A549 (cell line): ENCODE data around the gene BICRAL. TPM values are rescaled to one million over a fixed set of nuclear protein-coding genes. Genes with fewer than 3 reads are reported as not detected.

ENCODE experiments used
- ATAC-seq, 2 experiments: fragments of 200-7000 bp in 1 of 2; fragments of >200 bp in 1 of 2; cut with Nextera tagmentation in 1 of 2; cut with Tn5 transposase in 1 of 2; 3 replicates each; pipeline versions ENCODE4 v1.8.0 to v1.9.1; 2018 to 2020; ENCODE audit warnings: mild to moderate bottlenecking in 1 of 2, moderate library complexity in 1 of 2
- CTCF ChIA-PET: fragments of 300-600 bp; sonication (Branson Sonifier 250); formaldehyde crosslinking; extraction: SDS; loops from one replicate; lab custom pipeline; 2021; ENCODE audit warnings: antibody characterized with exemption, inconsistent platforms; lab: Yijun Ruan, JAX
- POLR2A ChIA-PET: fragments of 350-600 bp; formaldehyde crosslinking; extraction: SDS; loops from one replicate; lab custom pipeline; 2021; ENCODE audit warnings: antibody characterized with exemption, inconsistent platforms; lab: Yijun Ruan, JAX
- DNase-seq, 2 experiments: peaks; one replicate each; pipeline versions ENCODE4 v3.0.0 to v3.0.0-alpha.2; 2011 to 2016; ENCODE audit warnings: low read depth in 1 of 2, low spot score in 1 of 2
- FAIRE-seq: peaks from 2 replicates; lab custom pipeline; 2011; peaks lifted over from hg19 to GRCh38; lab: Jason Lieb, UNC
- H3K27ac ChIP-seq, 2 experiments: fragments of >200 bp; sonication (Bioruptor Twin); formaldehyde crosslinking; 3 replicates each; pipeline ENCODE4 v1.5.1; 2016 to 2017
- H3K4me1 ChIP-seq: fragments of >200 bp; sonication (Bioruptor Twin); formaldehyde crosslinking; 3 replicates; pipeline ENCODE4 v1.6.1; 2016
- H3K4me2 ChIP-seq: fragments of >200 bp; sonication (Bioruptor Twin); formaldehyde crosslinking; 3 replicates; pipeline ENCODE4 v1.6.1; 2016
- H3K4me3 ChIP-seq: fragments of >200 bp; sonication (Bioruptor Twin); formaldehyde crosslinking; 3 replicates; pipeline ENCODE4 v1.5.1; 2016
- H3K9me3 ChIP-seq: fragments of >200 bp; sonication (Bioruptor Twin); formaldehyde crosslinking; 3 replicates; pipeline ENCODE4 v1.6.1; 2016
- ATOH8 ChIP-seq: fragments of 250-450 bp; sonication (Bioruptor Pico); IDR thresholded peaks from 2 replicates; pipeline ENCODE4 v1.5.0; 2020; ENCODE audit warnings: low read depth, mild to moderate bottlenecking, moderate library complexity
- BCL3 ChIP-seq: fragments of >200 bp; sonication (Bioruptor Twin); formaldehyde crosslinking; IDR thresholded peaks from 3 replicates; pipeline ENCODE4 v1.6.1; 2016
- CTCF ChIP-seq: fragments of >200 bp; sonication (Bioruptor Twin); formaldehyde crosslinking; IDR thresholded peaks from 3 replicates; pipeline ENCODE4 v1.5.1; 2016
- E2F6 ChIP-seq: IDR thresholded peaks from 2 replicates; pipeline ENCODE4 v1.6.1; 2012; ENCODE audit warnings: low read depth, borderline replicate concordance
- GATA3 ChIP-seq: IDR thresholded peaks from 2 replicates; pipeline ENCODE4 v1.6.1; 2012; ENCODE audit warnings: borderline replicate concordance
- HOXB5 ChIP-seq: fragments of 250-450 bp; sonication (Bioruptor Pico); IDR thresholded peaks from 2 replicates; pipeline ENCODE4 v1.5.0; 2020; ENCODE audit warnings: mild to moderate bottlenecking, moderate library complexity
- JUNB ChIP-seq: fragments of >200 bp; sonication (Bioruptor Twin); formaldehyde crosslinking; IDR thresholded peaks from 2 replicates; pipeline ENCODE4 v1.6.1; 2016
- MAFK ChIP-seq: fragments of 450-650 bp; IDR thresholded peaks from 2 replicates; pipeline ENCODE4 v1.6.1; 2014; ENCODE audit not compliant: partially characterized antibody
- MAX ChIP-seq: IDR thresholded peaks from 2 replicates; pipeline ENCODE4 v1.6.1; 2012
- MYC ChIP-seq: IDR thresholded peaks from 2 replicates; pipeline ENCODE4 v1.6.1; 2012; ENCODE audit warnings: mild to moderate bottlenecking, inconsistent platforms, low read length, improper control_type of control experiment, borderline replicate concordance
- NR3C1 ChIP-seq: fragments of >200 bp; sonication (Bioruptor Twin); formaldehyde crosslinking; IDR thresholded peaks from 3 replicates; pipeline ENCODE4 v1.6.1; 2017
- PBX3 ChIP-seq: IDR thresholded peaks from 2 replicates; pipeline ENCODE4 v1.6.1; 2012
- RAD21 ChIP-seq, 2 experiments: fragments of >200 bp in 1 of 2; sonication (Bioruptor Twin) in 1 of 2; formaldehyde crosslinking in 1 of 2; IDR thresholded peaks in 1 of 2; conservative IDR thresholded peaks in 1 of 2; 2 replicates in 1 of 2; 3 replicates in 1 of 2; pipeline ENCODE4 v1.6.1; 2012 to 2018; ENCODE audit warnings: inconsistent platforms in 1 of 2
- RCOR1 ChIP-seq: fragments of 150-350 bp; IDR thresholded peaks from 2 replicates; pipeline ENCODE4 v1.6.1; 2014; ENCODE audit warnings: antibody characterized with exemption, low read length, low read depth
- REST ChIP-seq: fragments of 200-600 bp; sonication (generic); IDR thresholded peaks from 2 replicates; pipeline ENCODE4 v1.6.1; 2016; ENCODE audit warnings: antibody characterized with exemption, mild to moderate bottlenecking, moderate library complexity
- SMC3 ChIP-seq: fragments of >200 bp; sonication (Bioruptor Twin); formaldehyde crosslinking; IDR thresholded peaks from 3 replicates; pipeline ENCODE4 v1.6.1; 2018; ENCODE audit warnings: inconsistent platforms
- TFCP2L1 ChIP-seq: fragments of 250-450 bp; sonication (Bioruptor Pico); IDR thresholded peaks from 2 replicates; pipeline ENCODE4 v1.5.0; 2021; ENCODE audit warnings: mild to moderate bottlenecking
- ZC3H11A ChIP-seq: fragments of 450-650 bp; IDR thresholded peaks from 2 replicates; pipeline ENCODE4 v1.6.1; 2014; ENCODE audit warnings: antibody characterized with exemption, mild to moderate bottlenecking
- ZFP36 ChIP-seq: fragments of 450-650 bp; IDR thresholded peaks from 2 replicates; pipeline ENCODE4 v1.6.1; 2014; ENCODE audit warnings: borderline replicate concordance; ENCODE audit not compliant: partially characterized antibody
- WGBS: methylation state at CpG from one replicate; pipeline ENCODE4 v1.1.6; 2017; ENCODE audit errors: missing lambda C conversion rate; 5-methylcytosine and 5-hydroxymethylcytosine counted together
- polyA plus RNA-seq, 4 experiments: library from polyadenylated mRNA; depleted of rRNA in 3 of 4; stranded (reverse); fragments of >200 nt; fragmentation: RNase III in 1 of 4; extraction: RNeasy Plus Mini Kit Qiagen cat#74134 plus additional on column Dnase treatment in 1 of 4; gene quantifications; 2 replicates in 3 of 4; 3 replicates in 1 of 4; pipeline ENCODE4 v1.2.3, GENCODE V29; 2011 to 2017

The BICRAL gene
- polyA plus RNA-seq, 2 of the 4 experiments (the other 2 are of a cell fraction) = 3.3 to 8.6 TPM

- H3K4me2 ChIP-seq = no peak overlapping the region
- H3K4me1 ChIP-seq = no peaks in the 10 kb centered on the region
- ChIA-PET CTCF (interaction anchor here (1.7 kb wide), 1 partner anchor 14 kb away, joined by 4 read pairs; no protein-coding TSS in a partner anchor), POLR2A (no interaction called here)
- FAIRE-seq (no peak), ATAC-seq (no peak), DNase-seq (no peak)
- WGBS = 79% methylated on average over 10 of the region's 10 CpGs
- H3K9me3 ChIP-seq = no peaks in the 10 kb centered on the region
- TF ChIP-seq TFCP2L1 (CRISPR knock-in tag) (no peak), RAD21 (conservative IDR thresholded peaks at IDR 0.05 in 1 of 2, IDR thresholded peaks at IDR 0.05 in 1 of 2) (no peak), PBX3 (no peak), HOXB5 (CRISPR knock-in tag) (no peak), REST (no peak), MAFK (no peak), ATOH8 (no peak), NR3C1 (no peak), ZFP36 (no peak), E2F6 (no peak), MAX (no peak), GATA3 (no peak), MYC (no peak), RCOR1 (no peak), BCL3 (no peak), SMC3 (no peak)
- H3K4me3 ChIP-seq = no peak overlapping the region
- H3K27ac ChIP-seq = no peak overlapping the region
Observed at GRCh38 chr6:42896178-42896719, 114.4 kb downstream of the BICRAL start.

- CTCF ChIA-PET = interaction anchor here (0.9 to 1.4 kb wide), 3 partner anchors 25 to 245 kb away, joined by 3 to 5 read pairs (median 4); no protein-coding TSS in a partner anchor
- no peak for FAIRE-seq
- no peak overlapping the region for H3K4me3 ChIP-seq
Observed at GRCh38 chr6:42898891-42899361, 117.1 kb downstream of the BICRAL start.

More at GRCh38 chr6:42898891-42899361, 117.1 kb downstream of the BICRAL start:
- TF ChIP-seq ZC3H11A = no peak
- TF ChIP-seq SMC3 = peak; percentile 58; the same call in 2 of the 3 replicates
- TF ChIP-seq MYC = no peak
- TF ChIP-seq RAD21 (conservative IDR thresholded peaks at IDR 0.05 in 1 of 2, IDR thresholded peaks at IDR 0.05 in 1 of 2) = peak; percentile 67 to 73
- TF ChIP-seq CTCF = peak; percentile 64
- no peak for TF ChIP-seq ATOH8
- no peak for TF ChIP-seq JUNB
- ATAC-seq = no peak
- peaks cover 3% of the 10 kb centered on the region; the same call in 1 of the 3 replicates for H3K4me1 ChIP-seq
- no peaks in the 10 kb centered on the region for H3K9me3 ChIP-seq
- peak overlapping the region; percentile 41; the same call in 2 of the 3 replicates for H3K4me2 ChIP-seq
- peak in 1 of 2 experiments; percentile 64 for DNase-seq
- POLR2A ChIA-PET = no interaction called here
- no peak overlapping the region for H3K27ac ChIP-seq
- 5% methylated on average over 10 of the region's 10 CpGs for WGBS
